CD4-positive, alpha-beta T cell treated with Interleukin-6 at 100 ng/mL for 8 hours (primary cell): ENCODE data around the gene CD55.
A peak's percentile ranks its signal among the peaks of the same experiment; 100 is the strongest.
"Not testable (repeated sequence)": the region's sequence is repeated elsewhere in the genome, so short reads cannot be mapped to it uniquely, and the experiment has no call there.

Source experiments
- DNase-seq: peaks from one replicate; pipeline ENCODE4 v3.0.0-alpha.2; 2020; ENCODE audit warnings: mixed read lengths, low spot score

Gene CD55

DNA sequence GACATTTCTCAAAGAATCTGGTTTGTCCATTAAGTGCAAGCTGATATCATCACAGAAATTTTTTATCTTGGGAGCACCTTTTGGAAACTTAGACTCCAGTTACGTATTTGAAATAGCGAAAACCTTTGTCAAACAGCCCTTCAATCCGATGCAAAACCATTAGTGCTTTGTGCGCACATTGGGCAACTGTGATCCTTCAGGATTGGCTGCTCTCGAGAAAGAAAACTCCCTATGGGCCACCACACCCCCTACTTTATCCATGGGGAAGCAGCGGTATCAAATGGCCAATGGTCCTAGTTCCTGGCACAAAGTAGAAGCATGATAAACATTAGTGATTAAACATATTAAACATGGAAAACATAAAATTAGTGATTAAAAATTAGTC lies 16.0 kb upstream of the CD55 start:
- DNase-seq: no peak

DNA sequence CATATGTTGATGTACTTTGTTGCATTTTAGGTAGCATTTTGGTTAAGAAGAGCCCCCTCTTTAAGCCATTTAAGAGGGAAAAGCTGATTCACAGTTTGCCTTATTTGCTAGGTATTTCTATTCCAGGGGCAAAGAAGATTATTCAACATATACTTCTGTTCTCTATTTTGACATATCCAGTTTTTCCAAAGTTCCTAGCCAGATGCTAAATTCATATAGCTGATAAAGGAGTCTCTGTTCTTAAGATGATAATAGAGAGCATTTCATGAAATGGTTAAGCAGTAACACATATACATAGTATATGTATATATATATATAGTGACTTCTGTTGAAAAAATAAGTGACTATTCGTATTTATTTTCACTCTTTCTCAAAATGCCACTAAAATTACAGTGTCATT lies 15.5 kb upstream of the CD55 start:
- no peak for DNase-seq

DNA sequence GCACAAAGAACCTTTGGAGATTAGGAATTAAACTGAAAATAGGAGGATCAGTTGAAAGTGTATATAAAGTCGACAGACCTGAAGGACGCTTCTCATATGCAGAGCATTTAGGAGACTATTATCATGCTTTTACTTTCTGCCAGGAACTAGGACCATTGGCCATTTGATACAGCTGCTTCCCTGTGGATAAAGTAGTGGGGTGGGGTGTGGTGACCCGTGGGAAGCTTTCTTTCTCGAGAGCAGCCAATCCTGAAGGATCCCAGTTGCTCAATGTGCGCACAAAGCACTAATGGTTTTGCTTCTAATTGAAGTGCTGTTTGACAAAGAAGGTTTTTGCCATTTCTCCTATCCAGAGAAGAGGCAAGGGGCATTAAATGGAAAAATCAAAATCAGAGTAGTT lies 14.9 kb upstream of the CD55 start:
- DNase-seq: no peak

DNA sequence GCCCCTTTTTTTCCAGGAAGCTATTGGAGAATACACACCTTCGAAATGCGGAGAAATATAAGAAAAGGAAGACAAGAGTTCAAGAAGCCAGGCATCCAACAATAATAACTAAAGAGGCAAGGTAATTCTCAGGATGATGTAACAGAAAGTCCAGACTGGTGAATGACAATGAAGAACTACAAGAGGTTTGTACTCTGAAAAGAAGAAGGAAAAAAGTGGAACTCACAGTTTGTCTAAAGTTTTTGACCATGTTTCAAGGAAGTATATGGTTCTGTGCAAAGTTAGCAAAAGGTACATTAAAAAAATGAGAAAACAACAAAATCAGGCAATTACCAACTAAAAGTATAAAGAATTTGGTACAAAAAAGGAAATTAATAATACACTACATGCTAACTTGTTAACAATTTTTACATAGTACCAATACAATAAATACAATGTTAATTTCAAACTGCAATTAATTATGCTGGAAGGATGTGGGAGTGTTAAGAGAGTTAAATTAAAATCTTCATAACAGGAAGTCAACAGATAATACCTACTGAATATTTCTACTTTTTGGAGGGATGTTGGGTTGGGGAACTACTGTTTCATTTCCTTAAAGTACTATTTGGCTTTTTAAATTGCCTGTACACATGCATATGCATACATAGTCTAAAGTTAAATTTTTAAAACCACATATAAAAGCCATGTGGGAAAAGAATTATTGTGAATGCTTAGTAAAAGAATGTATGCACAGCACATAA lies 12.9 kb upstream of the CD55 start:
- DNase-seq: no peak

DNA sequence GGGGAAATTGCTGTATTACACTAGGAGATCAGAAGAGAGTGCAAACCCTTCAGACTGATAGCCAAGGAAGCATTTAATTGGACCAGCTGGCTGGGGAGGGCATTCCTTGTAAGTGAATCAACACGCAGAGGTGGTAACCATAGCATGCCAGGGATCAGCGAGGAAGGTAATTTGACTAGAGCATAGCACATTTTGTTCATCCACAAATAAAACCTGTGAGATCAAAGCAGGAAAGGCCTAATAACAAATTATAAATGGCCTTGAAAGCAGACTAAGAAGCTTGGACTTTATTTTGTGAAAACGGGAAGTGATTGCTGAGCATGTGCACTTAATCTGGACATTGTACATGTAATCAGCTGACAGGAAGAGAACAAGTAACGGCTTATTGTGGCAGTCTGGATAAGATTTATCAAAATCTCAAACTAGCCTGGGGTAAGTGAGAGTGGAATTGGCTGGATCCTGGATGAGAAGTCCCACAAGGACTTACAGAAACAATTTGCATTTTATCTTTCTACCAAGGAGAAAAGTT lies 11.7 kb upstream of the CD55 start:
- no peak for DNase-seq

DNA sequence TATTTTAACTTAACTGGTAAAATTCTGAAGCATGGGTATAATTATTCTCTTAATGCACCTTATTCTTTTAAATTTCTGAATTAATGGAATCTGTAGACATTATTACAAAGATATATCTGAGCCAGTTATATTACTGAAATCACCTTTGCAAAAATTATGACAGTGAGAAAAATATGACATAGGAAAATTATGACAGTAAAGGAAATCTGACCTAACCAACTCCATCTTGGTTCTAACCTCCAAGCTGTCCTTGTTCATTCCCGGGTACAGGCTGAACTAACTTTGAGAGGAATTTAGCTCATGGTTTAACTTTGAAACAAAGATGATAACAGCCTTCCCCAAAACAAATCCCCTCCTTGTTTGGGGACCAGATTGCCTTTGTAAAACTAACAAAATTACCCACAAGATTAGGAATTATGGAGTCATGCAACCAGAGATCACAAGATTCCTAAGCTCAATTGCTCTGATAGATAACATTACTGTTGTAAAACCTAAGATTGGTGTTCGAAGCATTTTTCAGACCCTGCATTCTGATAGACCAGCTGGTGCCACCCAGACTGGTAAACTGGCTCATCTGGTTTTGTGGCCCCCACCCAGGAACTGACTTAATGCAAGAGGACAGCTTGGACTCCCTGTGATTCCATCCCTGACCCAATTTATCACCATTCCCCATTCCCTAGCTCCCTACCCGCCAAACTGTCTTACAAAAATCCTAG lies 9.4 kb upstream of the CD55 start:
- no peak for DNase-seq

DNA sequence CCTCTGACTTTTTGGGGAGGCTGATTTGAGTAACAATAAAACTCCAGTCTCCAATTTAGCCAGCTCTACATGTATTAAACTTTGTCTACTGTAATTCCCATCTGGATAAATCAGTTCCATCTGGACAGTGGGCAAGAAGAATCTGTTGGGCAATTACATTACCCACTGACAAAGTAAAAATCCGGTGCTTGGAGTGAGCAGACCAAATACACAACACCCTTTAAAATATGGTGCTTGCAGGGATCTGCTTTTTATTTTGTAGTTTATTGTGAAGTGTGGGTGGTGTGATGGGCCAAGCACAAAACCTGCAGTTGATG lies 8.9 kb upstream of the CD55 start:
- DNase-seq: no peak

DNA sequence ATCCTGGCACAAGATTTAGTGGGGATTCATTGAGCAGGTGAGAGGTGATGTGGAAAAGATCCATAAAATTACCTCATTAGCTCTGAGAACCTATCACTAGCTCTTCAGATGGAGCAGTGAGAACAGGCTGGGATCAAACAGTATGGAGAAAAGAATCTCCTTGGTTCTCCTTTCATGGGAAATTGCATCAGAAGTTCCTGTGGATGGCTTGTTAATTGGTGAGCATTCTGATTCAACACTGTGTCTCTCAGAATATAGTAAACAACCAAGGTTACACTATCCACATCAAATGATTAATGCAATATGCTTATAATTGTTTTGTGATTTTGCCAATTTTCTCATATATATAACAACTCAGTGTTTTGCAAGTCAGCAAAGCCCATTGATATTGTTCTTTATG lies 8.3 kb upstream of the CD55 start:
- DNase-seq: no peak

DNA sequence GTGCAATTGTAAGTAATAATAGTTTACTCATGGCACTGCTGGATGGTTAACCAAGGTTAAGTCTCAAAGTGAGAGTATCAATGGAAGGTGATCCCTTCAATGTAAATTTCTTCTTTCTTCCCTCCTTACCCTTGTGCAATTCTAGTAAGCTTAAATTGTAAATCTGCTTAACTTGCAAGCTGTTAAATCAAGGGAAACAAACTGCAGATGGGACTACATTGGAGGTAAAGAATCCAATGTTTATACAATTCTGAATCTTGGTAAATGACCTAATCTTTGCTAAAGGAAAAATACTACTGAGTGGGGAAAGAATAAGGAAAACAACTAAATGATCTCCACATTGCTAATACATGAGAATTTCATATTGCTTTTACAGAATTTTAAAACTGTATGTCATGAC lies 6.7 kb upstream of the CD55 start:
- no peak for DNase-seq

DNA sequence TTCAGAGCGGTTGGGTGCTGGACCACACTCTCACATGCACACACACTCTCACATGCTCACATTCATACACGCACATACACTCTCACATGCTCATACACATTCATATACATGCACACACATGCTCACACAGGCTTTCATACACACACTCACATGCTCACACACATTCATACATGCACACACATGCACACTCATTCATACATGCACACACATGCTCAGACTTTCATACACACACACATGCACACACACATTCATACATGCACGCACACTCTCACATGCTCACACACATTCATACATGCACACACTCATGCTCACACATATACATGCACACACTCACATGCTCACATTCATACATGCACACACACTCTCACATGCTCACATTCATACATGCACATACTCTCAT lies 6.0 kb upstream of the CD55 start:
- no peak for DNase-seq

DNA sequence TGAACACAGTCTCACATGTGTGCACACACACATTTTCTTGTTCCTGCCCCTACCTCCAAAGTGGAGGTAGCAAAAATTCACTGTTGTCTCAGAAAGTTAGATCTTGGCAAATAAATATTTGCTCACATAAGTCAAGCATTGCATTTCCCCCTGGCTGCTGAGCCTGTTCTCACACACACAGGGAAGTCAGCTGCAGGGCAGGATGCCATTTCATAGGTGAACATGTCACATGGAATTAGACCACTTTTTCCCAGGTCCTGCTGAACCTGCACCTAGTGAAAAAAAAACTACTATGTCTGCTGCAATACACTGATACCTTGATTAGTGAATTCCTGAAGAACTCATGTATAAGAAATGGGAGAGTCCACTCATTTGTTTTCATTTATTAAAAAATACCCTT lies 5.3 kb upstream of the CD55 start:
- DNase-seq: no peak

DNA sequence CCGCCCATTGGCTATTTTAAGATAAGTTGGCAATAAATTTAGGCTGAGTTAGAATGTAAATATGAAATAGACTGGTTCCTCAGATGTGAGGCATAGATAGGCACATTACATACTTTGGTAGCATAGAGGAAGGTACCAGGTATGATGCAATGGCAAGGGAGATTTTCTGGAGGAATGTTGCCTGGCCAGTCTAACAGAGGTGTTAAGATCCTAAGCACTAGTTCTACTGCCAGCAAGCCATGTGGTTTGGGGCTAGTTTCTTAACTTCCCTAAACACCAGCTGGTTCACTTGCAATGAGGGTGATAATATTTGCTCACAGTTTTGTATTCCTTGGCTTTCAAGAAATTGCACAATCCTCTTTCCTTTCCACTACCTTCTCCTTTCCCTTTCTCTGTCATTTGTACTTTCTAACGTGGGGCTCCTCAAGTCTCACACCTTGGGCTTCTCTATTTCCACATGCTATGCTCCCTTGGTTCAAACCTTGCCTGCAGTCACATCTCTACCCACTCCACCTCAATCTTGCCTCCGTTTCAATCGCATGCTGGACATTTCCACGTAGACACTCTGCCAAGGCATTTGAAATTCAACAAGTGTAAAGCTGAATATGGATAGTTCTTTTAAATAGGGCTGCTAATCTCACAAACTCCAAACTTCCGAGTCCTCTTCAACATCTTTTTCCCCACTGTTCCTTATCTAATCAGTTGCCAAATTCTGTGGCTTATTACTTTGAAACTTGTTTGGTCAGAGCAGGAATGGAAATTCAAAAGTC lies 4.7 kb upstream of the CD55 start:
- no peak for DNase-seq

DNA sequence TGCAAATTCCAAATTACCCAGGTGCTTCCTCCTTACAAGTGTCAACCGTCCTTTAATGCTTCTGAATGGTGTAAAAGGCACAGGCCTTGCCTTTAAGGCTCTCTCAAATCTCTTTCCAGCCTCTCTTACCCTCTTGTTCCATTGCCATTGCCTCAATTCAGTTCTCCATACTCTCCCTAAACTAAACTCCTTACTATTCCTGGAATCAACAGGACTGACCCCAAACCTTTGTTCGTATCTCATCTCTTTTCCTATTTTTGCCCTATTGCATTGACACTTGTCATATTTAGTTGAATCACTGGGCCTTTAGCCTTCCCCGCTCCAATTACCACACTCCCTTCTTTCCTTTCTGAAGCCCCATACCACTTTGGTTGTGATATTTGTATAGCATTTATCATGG lies 3.9 kb upstream of the CD55 start:
- no peak for DNase-seq

DNA sequence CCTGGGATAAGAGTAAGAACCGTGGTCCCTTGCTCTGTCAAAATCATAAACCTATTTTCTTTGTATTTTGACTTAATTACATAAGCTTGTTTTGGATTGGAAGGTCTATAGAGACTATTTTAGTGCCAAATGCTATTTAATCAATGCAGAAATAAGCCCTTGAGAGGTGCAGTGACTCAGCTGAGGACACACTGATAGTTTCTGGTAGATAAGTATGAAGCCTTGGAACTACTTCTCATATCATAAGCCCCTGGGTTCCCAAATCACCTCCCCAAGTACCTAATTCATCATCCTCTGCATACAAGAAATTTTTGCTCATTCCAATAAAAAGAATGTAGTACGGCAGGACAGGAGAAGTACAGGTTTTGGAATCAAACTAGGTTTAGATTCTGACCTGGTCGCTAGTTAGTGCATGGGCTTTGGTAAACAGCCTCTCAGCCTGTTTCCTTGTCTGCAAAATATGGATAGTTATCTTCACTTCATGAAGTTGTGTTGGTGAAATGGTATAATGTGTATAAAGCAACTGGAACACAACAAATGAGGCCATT lies 3.3 kb upstream of the CD55 start:
- DNase-seq: no peak

DNA sequence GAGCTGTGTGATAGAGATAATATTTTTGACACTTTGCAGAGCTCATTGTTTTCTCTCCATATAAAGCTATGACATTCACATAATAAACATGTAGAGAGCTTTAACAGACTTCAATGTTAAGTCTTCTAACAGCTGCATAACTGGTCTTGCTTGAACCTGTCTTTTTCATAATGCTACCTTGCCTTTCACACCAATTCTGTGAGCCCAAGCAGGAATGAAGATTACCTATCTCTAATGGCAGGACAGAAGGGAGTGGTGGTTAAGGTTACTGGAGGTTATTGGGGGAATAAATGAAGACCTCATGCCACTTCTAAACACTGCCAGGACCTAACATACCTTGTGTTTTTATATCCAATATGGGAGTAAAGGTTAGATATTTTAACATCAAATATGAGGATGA lies 2.3 kb upstream of the CD55 start:
- no peak for DNase-seq

DNA sequence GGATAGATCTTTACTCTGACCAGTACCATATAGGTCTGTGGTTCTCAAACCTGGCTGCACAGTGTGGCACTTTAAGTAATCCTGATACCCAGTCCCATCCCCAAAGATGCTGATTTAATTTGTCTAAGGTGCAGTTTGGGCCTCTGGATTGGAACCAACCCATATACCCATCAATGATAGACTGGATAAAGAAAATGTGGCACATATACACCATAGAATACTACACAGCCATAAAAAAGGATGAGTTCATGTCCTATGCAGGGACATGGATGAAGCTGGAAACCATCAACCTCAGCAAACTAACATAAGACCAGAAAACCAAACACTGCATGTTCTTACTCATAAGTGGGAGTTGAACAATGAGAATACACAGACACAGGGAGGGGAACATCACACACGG lies 1.4 kb upstream of the CD55 start:
- not testable (repeated sequence) for DNase-seq

DNA sequence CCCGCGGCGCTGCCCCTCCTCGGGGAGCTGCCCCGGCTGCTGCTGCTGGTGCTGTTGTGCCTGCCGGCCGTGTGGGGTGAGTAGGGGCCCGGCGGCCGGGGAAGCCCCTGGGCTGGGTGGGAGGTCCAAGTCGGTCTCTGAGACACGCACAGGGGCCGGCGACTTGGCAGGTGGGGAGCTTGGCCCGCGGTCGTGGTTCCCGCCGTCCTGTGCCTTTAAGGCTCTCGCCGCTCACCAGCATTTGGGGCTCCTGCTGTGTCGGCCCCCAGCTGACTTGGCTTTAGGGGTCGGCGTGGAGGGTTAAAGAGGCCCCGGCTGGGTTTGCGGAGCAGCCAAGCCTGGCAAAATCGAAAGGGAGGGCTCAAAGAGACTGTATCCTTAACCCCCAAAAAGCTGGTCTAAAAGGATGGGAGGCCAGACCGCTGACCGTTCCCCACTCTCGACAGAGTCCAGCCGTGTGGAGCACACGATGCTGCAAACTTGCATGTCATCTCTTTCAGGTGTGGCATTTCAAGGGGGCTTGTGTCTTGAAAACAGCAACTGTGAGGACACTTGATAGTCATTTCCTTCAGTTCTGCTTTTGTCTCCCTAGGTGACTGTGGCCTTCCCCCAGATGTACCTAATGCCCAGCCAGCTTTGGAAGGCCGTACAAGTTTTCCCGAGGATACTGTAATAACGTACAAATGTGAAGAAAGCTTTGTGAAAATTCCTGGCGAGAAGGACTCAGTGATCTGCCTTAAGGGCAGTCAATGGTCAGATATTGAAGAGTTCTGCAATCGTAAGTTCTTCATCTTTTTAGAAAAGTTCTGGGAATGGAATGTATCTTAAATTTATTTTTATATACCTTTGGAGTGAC lies 540 bp downstream of the CD55 start:
- DNase-seq: peak; percentile 1

DNA sequence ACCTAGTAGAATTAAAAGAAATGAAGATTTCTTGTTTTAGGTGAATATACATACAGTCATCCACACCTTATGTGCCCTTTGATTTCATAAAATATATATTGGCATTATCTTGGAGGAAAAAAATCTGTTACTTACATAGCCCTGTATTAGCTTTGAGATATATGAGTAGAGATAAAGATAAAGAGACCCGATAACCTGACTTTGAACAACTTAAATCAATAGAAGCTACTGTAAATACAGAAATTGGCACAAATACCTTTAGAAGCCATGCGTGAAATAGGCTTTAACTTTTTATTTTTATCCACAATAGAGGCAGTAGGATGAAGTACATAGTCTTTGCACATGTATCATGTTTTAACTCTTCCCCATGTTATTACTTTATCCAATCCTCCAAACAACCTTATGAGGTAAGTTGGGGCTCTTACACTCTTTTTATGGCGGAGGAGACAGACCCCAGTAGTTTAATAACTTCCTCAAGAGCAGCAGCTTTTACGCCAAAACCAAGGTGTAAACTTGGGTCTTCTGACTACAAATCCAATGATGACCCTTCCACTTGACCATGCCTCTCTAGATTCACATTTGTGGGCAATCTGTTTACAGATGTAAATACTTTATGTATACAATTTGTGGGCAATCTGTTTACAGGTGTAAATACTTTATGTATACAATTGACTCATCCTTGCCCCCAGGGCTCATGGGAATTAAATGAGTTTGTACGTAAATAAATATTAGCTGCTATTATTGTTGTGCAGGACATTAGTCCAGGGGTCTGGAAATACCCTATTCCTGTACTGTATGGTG lies 2.1 kb downstream of the CD55 start:
- no peak for DNase-seq

DNA sequence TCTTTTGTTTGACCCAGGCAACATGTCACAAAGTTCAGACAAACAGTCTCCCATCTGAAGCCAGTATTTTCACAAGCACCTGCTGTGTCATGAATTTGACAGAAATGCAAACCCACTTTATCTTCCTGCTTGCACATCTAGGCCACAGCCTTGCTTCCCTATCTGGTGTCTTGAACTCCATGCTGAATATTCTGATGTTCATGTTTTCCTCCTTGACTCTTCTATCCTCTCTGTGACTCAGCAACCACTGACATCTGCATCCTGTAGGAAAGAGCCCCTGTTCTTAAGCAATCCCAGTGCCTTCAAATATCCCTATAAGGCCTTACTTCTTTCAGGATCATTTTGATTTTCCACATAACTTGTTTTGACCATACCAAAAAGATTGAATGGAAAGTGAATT lies 6.5 kb downstream of the CD55 start:
- DNase-seq: no peak

DNA sequence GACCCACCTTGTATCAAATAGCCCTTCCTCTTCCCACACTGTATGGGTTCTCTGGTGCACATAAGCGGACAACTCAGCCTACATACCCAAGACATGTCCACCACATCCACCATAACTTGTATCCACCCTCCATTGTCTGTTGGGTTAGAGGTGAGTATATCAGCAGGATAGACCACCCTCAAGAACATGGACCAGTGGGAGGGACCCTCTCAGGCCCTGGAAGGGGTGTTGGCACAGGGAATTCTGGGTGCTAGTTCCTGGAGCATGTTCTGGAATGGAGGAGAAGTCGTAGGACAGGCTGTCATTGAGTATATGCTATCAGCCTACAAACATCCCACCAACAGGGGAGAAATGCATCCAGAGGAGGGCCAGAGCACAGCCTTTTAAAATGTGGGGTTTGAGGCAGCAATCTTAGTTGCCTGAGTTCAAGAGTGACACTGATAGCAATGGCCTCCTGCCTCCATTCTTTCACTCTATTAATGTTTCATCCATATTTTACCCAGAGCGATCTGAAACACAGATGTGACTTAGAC lies 7.5 kb downstream of the CD55 start:
- no peak for DNase-seq

DNA sequence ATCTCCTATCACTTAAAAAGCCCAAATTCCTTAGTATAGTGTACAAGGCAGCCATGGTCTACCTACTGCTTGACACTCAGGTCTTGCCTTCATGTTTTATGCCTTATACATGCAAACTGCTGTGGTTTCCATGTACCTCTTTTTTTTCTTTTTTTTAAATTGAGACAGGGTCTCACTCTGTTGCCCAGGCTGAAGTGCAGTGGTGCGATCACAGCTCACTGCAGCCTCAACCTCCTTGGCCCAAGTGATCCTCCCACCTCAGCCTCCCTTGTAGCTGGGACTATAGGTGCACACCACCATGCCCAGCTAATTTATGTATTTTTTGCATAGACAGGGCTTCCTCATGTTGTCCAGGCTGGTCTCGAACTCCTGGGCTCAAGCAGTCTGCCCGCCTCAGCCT lies 8.0 kb downstream of the CD55 start:
- DNase-seq: no peak
